CD4-positive, alpha-beta T cell treated with Interleukin-15 for 4 hours (primary cell): ENCODE data around the gene C1QL3.
A peak's percentile ranks its signal among the peaks of the same experiment; 100 is the strongest.

Source experiments
- DNase-seq: peaks from one replicate; pipeline ENCODE4 v3.0.0-alpha.2; 2020; ENCODE audit warnings: low spot score

C1QL3 gene

GRCh38 chr10:16521311-16522016, at the start of gene C1QL3:
C1QL3 (minus strand) TSS chr10:16521879; CDS start chr10:16521065, 814 bp downstream.
- no peak for DNase-seq

- DNase-seq, result no peak
Observed at GRCh38 chr10:16570731-16571130, 49.1 kb upstream of the C1QL3 start.

GRCh38 chr10:16566202-16566805, 44.6 kb upstream of the C1QL3 start:
- no peak for DNase-seq

- no peak for DNase-seq
Observed at GRCh38 chr10:16565604-16566003, 43.9 kb upstream of the C1QL3 start.

GRCh38 chr10:16562891-16563290, 41.2 kb upstream of the C1QL3 start:
- no peak for DNase-seq

GRCh38 chr10:16559236-16559773, 37.6 kb upstream of the C1QL3 start:
- no peak for DNase-seq

GRCh38 chr10:16547973-16548372, 26.3 kb upstream of the C1QL3 start:
- no peak for DNase-seq

- peak; percentile 6 for DNase-seq
Observed at GRCh38 chr10:16545116-16545736, 23.5 kb upstream of the C1QL3 start.

- DNase-seq, result no peak
Observed at GRCh38 chr10:16544591-16544990, 22.9 kb upstream of the C1QL3 start.

- DNase-seq, result no peak
Observed at GRCh38 chr10:16544099-16544498, 22.4 kb upstream of the C1QL3 start.

GRCh38 chr10:16536155-16536554, 14.5 kb upstream of the C1QL3 start:
- DNase-seq, result no peak

- no peak for DNase-seq
Observed at GRCh38 chr10:16529853-16530252, 8.2 kb upstream of the C1QL3 start.

- no peak for DNase-seq
Observed at GRCh38 chr10:16527452-16527851, 5.8 kb upstream of the C1QL3 start.

GRCh38 chr10:16520900-16521299, 779 bp downstream of the C1QL3 start:
- DNase-seq, result no peak

- DNase-seq, result no peak
Observed at GRCh38 chr10:16519908-16520861, 1.5 kb downstream of the C1QL3 start.

GRCh38 chr10:16519250-16519907, 2.3 kb downstream of the C1QL3 start:
- no peak for DNase-seq

GRCh38 chr10:16518822-16519221, 2.9 kb downstream of the C1QL3 start:
- no peak for DNase-seq

- no peak for DNase-seq
Observed at GRCh38 chr10:16510843-16511242, 10.8 kb downstream of the C1QL3 start.

- DNase-seq, result no peak
Observed at GRCh38 chr10:16509996-16510395, 11.7 kb downstream of the C1QL3 start.

- DNase-seq, result no peak
Observed at GRCh38 chr10:16505161-16505560, 16.5 kb downstream of the C1QL3 start.

- no peak for DNase-seq
Observed at GRCh38 chr10:16497911-16498310, 23.8 kb downstream of the C1QL3 start.
